AG04450 (cell line): Measurements from ENCODE around the gene R3HCC1L. TPM values are rescaled to one million over a fixed set of nuclear protein-coding genes. Genes with fewer than 3 reads are reported as not detected.

Experiments used
- CTCF ChIA-PET: fragments of 300-600, 350-600 bp; formaldehyde crosslinking; extraction: SDS; loops from one replicate; lab custom pipeline; 2022; ENCODE audit warnings: antibody characterized with exemption, inconsistent platforms; lab: Charles Lee
- POLR2A ChIA-PET: fragments of 350-600 bp; formaldehyde crosslinking; extraction: SDS; loops from one replicate; lab custom pipeline; 2021; ENCODE audit warnings: antibody characterized with exemption, inconsistent platforms; lab: Yijun Ruan, JAX
- DNase-seq: peaks from one replicate; pipeline ENCODE4 v3.0.0-alpha.2; 2011; ENCODE audit warnings: low read depth, low spot score
- H3K27ac ChIP-seq: one replicate; pipeline ENCODE4 v1.5.1; 2012; ENCODE audit warnings: low read depth, low read length, control low read depth
- H3K27me3 ChIP-seq: one replicate; pipeline ENCODE4 v1.6.0; 2012; ENCODE audit warnings: low read length; ENCODE audit not compliant: control insufficient read depth, insufficient read depth
- H3K4me3 ChIP-seq: 2 replicates; pipeline ENCODE4 v1.5.1; 2011; ENCODE audit warnings: mild to moderate bottlenecking, low read depth, low read length, control low read depth
- H3K9me3 ChIP-seq: 2 replicates; pipeline ENCODE4 v1.5.1; 2012; ENCODE audit warnings: low read length; ENCODE audit not compliant: control insufficient read depth, insufficient read depth
- polyA plus RNA-seq: library from polyadenylated mRNA; depleted of rRNA; stranded (reverse); fragments of >200 nt; gene quantifications from 2 replicates; pipeline ENCODE4 v1.2.3, GENCODE V29; 2011
- TF ChIP-seq, protein P1 (sequence below): IDR thresholded peaks from 2 replicates; pipeline ENCODE4 v1.5.1; 2011; ENCODE audit warnings: low read depth, low read length, control low read depth, inconsistent platforms

Gene R3HCC1L
- polyA plus RNA-seq, 1 experiment: 14.4 TPM

DNA sequence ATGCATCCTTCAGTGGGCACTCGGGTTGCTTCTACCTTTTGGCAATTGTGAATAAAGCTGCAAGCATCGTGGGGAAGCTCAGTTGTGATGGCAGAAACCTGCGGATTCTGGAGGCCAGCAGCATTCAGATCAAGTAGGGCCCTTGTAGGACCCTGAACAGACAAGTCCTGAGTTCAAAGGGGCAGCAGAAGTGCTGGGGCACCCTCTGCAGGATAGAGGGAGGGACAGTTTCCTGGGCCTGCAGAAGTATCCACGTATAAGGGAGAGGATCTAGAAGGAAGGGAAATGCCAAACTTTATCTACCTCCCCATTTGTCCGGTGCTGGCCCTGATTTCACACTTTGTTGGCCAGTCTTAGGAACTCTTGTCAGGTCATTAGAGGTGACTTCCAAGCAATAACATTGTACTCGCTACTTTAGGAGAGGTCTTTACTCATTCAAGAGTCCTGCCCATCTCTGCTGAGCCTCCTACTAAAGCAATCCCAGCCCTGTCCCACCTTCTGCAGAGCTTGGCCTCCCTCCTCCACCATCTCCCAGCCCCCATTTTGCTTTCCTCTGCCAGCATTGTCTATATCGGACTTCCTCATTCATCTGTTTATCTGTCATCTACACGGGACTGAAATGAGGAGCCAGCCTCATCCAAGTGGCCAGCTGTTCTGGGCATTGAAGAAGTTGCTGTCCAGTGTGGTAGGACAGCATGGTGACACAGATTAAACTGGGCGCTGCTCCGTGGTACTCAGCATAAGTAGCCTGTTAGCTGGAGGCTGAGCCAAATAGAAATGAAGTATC is 26.6 kb upstream of the R3HCC1L start:
- H3K27me3 ChIP-seq: peaks cover 11% of the 10 kb centered on the region
- no peak for DNase-seq
- H3K4me3 ChIP-seq: no peak overlapping the region
- POLR2A ChIA-PET: no interaction called here
- CTCF ChIA-PET: no interaction called here
- no peak overlapping the region for H3K27ac ChIP-seq
- TF ChIP-seq, protein P1, sequence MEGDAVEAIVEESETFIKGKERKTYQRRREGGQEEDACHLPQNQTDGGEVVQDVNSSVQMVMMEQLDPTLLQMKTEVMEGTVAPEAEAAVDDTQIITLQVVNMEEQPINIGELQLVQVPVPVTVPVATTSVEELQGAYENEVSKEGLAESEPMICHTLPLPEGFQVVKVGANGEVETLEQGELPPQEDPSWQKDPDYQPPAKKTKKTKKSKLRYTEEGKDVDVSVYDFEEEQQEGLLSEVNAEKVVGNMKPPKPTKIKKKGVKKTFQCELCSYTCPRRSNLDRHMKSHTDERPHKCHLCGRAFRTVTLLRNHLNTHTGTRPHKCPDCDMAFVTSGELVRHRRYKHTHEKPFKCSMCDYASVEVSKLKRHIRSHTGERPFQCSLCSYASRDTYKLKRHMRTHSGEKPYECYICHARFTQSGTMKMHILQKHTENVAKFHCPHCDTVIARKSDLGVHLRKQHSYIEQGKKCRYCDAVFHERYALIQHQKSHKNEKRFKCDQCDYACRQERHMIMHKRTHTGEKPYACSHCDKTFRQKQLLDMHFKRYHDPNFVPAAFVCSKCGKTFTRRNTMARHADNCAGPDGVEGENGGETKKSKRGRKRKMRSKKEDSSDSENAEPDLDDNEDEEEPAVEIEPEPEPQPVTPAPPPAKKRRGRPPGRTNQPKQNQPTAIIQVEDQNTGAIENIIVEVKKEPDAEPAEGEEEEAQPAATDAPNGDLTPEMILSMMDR: no peak
- H3K9me3 ChIP-seq: no peaks in the 10 kb centered on the region

DNA sequence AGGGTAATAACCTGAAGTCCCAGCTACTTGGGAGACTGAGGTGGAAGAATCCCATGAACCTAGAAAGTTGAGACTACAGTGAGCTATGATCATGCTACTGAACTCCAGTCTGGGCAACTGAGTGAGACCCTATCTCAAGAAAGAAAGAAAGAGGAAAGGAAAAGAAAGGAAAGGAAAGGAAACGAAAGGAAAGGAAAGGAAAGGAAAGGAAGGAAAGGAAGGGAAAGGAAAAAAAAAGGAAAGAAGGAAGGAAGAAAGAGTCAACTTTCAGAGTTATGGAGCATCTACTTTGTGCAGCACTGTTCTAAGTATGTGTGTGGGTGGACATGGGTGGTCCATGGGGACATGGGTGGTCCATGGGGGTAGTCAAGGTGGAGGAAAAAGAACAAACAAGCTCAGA is 24.1 kb upstream of the R3HCC1L start:
- H3K4me3 ChIP-seq: no peak overlapping the region

DNA sequence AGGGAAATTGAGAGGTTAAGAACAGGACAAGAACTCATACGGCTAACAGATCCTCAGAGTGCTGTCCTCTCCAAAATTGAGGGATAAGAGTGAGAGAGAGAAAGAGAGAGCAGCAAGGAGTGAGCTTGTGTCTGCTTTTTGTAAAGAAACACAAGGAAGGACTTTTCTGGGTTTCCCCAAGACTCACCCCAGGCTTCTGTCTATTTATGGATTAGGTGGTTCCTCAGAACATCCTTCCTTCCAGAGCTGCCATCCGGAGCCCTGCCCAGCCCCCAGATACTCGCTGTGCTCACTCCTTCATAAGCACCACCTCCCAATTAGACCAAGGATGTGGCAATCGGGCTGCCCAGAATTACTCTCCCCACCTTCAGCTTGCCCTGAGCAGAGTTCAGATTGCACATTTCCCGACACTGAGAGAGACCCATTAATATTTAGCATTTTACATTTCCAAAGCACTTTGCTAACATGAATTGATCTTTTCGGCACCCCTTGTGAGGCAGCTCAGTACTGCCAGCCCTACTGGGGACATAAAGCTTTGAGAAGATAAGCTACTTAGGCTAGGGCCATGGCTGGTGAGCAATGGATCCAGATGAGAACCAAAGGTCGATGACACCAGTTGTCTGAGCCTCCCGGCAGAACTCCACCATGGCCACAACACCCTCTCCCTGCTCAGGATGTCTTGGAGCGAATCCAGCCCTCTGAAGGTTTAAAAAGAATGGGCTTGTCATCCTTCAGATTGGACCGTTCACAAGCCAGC is 19.2 kb upstream of the R3HCC1L start:
- CTCF ChIA-PET: no interaction called here
- DNase-seq: no peak

More for the DNA sequence above, 24.1 kb upstream of the R3HCC1L start:
- Histone ChIP-seq H3K9me3 (no peaks in the 10 kb centered on the region), H3K27me3 (peaks cover 20% of the 10 kb centered on the region), H3K27ac (no peak overlapping the region)
- TF ChIP-seq, protein P1: no peak
- ChIA-PET POLR2A (no interaction called here), CTCF (no interaction called here)
- no peak for DNase-seq

DNA sequence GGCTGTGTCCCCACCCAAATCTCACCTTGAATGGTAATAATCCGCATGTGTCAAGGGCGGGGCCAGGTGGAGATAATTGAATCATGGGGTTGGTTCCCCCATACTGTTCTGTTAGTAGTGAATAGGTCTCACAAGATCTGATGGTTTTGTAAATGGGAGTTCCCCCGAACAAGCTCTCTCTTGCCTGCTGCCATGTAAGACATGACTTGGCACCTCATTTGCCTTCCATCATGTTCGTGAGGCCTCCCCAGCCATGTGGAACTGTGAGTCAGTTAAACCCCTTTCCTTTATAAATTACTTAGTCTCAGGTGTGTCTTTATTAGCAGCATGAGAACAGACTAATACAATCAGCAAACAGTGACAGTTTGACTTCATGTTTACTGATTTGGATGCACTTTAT is 14.6 kb upstream of the R3HCC1L start:
- CTCF ChIA-PET: no interaction called here
- no peaks in the 10 kb centered on the region for H3K9me3 ChIP-seq
- TF ChIP-seq, protein P1: no peak
- POLR2A ChIA-PET: no interaction called here
- no peak overlapping the region for H3K27ac ChIP-seq
- peaks cover 14% of the 10 kb centered on the region for H3K27me3 ChIP-seq
- no peak overlapping the region for H3K4me3 ChIP-seq
- no peak for DNase-seq

More for the DNA sequence above, 19.2 kb upstream of the R3HCC1L start:
- H3K27me3 ChIP-seq: peaks cover 19% of the 10 kb centered on the region
- no peaks in the 10 kb centered on the region for H3K9me3 ChIP-seq
- POLR2A ChIA-PET: no interaction called here
- H3K4me3 ChIP-seq: no peak overlapping the region
- TF ChIP-seq, protein P1: no peak
- H3K27ac ChIP-seq: no peak overlapping the region
